HG03457 (cell line): ENCODE data around the gene C19orf18.
"Not testable (repeated sequence)": the region's sequence is repeated elsewhere in the genome, so short reads cannot be mapped to it uniquely, and the experiment has no call there.

Source experiments
- ATAC-seq: cut with Tn5 transposase; IDR thresholded peaks from one replicate; pipeline ENCODE4 v1.9.1; 2021; ENCODE audit warnings: moderate number of reproducible peaks; ENCODE audit not compliant: unreplicated experiment

The C19orf18 gene

GRCh38 chr19:57974434-57974833 lies at the start of gene C19orf18:
TSS of gene C19orf18 (minus strand) at chr19:57974534. CDS start at chr19:57974432, 102 bp downstream.
- no peak for ATAC-seq

GRCh38 chr19:58022283-58022660 lies 47.9 kb upstream of the C19orf18 start:
- no peak for ATAC-seq

- ATAC-seq, result no peak
Measured at GRCh38 chr19:58021541-58022282, 47.4 kb upstream of the C19orf18 start.

- no peak for ATAC-seq
Measured at GRCh38 chr19:58020129-58020528, 45.8 kb upstream of the C19orf18 start.

- no peak for ATAC-seq
Measured at GRCh38 chr19:58014141-58014540, 39.8 kb upstream of the C19orf18 start.

GRCh38 chr19:58010507-58010906 lies 36.2 kb upstream of the C19orf18 start:
- no peak for ATAC-seq

- no peak for ATAC-seq
Measured at GRCh38 chr19:58009666-58010301, 35.5 kb upstream of the C19orf18 start.

GRCh38 chr19:58009301-58009665 lies 34.9 kb upstream of the C19orf18 start:
- ATAC-seq, result no peak

GRCh38 chr19:58008877-58009276 lies 34.5 kb upstream of the C19orf18 start:
- not testable (repeated sequence) for ATAC-seq

GRCh38 chr19:58007285-58007684 lies 33.0 kb upstream of the C19orf18 start:
- no peak for ATAC-seq

GRCh38 chr19:58003174-58003828 lies 29.0 kb upstream of the C19orf18 start:
- no peak for ATAC-seq

- peak; percentile 86 for ATAC-seq
Measured at GRCh38 chr19:58002384-58003173, 28.2 kb upstream of the C19orf18 start, which contains the start of gene ZNF606. TSS of gene ZNF606 (minus strand) at chr19:58002820. CDS start at chr19:58001319, 1,501 bp downstream.

- ATAC-seq, result no peak
Measured at GRCh38 chr19:58001895-58002369, 27.6 kb upstream of the C19orf18 start.

GRCh38 chr19:58000677-58001076 lies 26.3 kb upstream of the C19orf18 start:
- no peak for ATAC-seq

- no peak for ATAC-seq
Measured at GRCh38 chr19:57992841-57993240, 18.5 kb upstream of the C19orf18 start.

GRCh38 chr19:57978586-57979289 lies 4.4 kb upstream of the C19orf18 start:
- ATAC-seq, result no peak

GRCh38 chr19:57964761-57965160 lies 9.6 kb downstream of the C19orf18 start:
- ATAC-seq, result no peak

GRCh38 chr19:57961785-57962184 lies 12.5 kb downstream of the C19orf18 start:
- ATAC-seq, result no peak

- no peak for ATAC-seq
Measured at GRCh38 chr19:57954996-57955395, 19.3 kb downstream of the C19orf18 start.

- no peak for ATAC-seq
Measured at GRCh38 chr19:57949702-57950101, 24.6 kb downstream of the C19orf18 start.
